Nucleus accumbens (tissue), 56 donors: Measurements from ENCODE around the gene XRN1.
A peak's percentile ranks its signal among the peaks of the same experiment; 100 is the strongest.
"Not testable (repeated sequence)": the region's sequence is repeated elsewhere in the genome, so short reads cannot be mapped to it uniquely, and the experiment has no call there.

Experiments used
- DNase-seq, 56 donors: peaks; one replicate each; lab custom pipeline; 2025; lab: John Stamatoyannopoulos, UW

XRN1 gene, protein sequence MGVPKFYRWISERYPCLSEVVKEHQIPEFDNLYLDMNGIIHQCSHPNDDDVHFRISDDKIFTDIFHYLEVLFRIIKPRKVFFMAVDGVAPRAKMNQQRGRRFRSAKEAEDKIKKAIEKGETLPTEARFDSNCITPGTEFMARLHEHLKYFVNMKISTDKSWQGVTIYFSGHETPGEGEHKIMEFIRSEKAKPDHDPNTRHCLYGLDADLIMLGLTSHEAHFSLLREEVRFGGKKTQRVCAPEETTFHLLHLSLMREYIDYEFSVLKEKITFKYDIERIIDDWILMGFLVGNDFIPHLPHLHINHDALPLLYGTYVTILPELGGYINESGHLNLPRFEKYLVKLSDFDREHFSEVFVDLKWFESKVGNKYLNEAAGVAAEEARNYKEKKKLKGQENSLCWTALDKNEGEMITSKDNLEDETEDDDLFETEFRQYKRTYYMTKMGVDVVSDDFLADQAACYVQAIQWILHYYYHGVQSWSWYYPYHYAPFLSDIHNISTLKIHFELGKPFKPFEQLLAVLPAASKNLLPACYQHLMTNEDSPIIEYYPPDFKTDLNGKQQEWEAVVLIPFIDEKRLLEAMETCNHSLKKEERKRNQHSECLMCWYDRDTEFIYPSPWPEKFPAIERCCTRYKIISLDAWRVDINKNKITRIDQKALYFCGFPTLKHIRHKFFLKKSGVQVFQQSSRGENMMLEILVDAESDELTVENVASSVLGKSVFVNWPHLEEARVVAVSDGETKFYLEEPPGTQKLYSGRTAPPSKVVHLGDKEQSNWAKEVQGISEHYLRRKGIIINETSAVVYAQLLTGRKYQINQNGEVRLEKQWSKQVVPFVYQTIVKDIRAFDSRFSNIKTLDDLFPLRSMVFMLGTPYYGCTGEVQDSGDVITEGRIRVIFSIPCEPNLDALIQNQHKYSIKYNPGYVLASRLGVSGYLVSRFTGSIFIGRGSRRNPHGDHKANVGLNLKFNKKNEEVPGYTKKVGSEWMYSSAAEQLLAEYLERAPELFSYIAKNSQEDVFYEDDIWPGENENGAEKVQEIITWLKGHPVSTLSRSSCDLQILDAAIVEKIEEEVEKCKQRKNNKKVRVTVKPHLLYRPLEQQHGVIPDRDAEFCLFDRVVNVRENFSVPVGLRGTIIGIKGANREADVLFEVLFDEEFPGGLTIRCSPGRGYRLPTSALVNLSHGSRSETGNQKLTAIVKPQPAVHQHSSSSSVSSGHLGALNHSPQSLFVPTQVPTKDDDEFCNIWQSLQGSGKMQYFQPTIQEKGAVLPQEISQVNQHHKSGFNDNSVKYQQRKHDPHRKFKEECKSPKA (N-terminal part only)

GRCh38 chr3:142447852-142448823, at the start of gene XRN1:
TSS of gene XRN1 (minus strand) at chr3:142448037. CDS start at chr3:142447944, 93 bp downstream.
- peak in 55 of 56 donors; percentile 22 to 93 (median 82) for DNase-seq

- no peak for DNase-seq
These were observed 47.3 kb upstream of the XRN1 start for GRCh38 chr3:142495103-142495502.

GRCh38 chr3:142492184-142492583, 44.3 kb upstream of the XRN1 start:
- DNase-seq = no peak

DNA sequence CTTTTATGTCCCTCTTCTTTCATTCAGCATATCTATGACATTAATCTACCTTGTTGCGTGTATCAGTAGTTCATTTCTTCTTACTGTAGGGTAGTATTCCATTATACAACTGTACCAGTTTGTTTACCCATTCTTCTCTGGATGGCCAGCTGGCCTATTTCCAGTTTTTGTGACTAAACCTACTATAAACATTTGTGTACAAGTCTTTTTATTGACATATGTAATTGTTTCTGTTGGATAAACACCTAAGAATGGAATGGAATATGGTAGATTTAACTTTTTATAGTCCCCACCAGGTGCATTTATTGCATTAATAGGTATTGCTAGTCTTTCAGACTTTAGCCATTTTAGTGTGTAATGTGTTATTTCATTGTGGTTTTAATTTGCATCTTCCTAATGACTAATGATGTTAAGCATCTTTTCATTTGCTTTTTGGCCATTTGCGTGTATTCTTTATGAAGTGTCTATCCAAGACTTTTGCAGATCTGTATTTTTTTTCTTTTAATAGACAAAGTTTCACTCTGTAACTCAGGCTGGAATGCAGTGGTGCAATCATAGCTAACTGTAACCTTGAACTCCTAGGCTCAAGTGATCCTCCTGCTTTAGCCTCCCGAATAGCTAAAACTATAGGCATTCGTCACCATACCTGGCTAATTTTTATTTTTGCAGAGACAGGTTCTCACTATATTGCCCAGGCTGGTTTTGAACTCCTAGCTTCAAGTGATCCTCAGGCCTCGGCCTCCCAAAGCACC, 41.9 kb upstream of the XRN1 start:
- DNase-seq = no peak

DNA sequence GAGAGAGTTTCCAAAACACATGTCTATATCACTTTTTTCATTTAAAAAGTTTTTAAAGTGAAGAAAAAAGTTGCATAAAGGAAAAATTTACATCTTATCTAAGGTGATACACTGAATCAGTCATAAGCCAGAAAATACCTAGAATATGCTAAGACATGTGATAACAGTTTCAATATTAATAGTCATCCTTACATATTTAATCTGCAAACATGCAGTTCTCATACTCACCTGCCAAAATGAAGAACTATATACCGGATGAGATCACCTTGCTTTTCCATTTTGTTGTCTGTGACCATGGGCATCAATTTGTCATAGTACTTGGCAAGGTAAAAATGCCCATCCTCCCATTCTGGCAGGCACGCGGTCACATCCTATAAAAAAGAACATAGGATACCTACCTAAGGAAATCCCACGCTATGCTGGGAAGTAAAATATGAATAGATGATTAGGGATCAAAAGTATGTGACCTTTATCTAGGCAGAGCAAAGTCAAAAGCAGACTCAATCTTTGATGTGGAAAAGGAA, 37.1 kb upstream of the XRN1 start:
- no peak for DNase-seq

GRCh38 chr3:142481196-142481595, 33.4 kb upstream of the XRN1 start:
- DNase-seq = no peak

- DNase-seq = no peak
These were observed 23.0 kb upstream of the XRN1 start for GRCh38 chr3:142470826-142471225.

GRCh38 chr3:142468456-142468855, 20.6 kb upstream of the XRN1 start:
- no peak for DNase-seq

DNA sequence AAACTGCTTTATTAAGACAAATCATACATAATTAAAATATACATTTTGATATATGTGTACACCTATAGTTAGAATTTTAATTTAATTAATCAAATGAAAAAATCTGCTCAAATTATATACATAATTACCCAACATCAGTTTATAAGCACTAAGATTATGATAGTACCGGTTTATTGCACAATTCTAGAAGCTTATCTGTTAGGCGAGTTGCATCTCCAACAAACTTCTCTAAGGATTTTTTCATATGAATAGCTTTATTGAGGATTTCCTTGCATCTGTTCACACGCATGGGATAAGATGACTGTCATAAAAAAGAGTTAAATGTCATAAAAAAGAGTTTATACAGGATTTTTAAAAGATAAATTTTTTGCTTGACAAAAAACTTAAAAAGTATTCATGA, 19.9 kb upstream of the XRN1 start:
- no peak for DNase-seq

GRCh38 chr3:142460689-142461088, 12.9 kb upstream of the XRN1 start:
- DNase-seq = no peak

- DNase-seq = no peak
These were observed 12.1 kb upstream of the XRN1 start for GRCh38 chr3:142459929-142460328.

GRCh38 chr3:142459096-142459495, 11.3 kb upstream of the XRN1 start:
- DNase-seq = no peak

- no peak for DNase-seq
These were observed 3.0 kb upstream of the XRN1 start for GRCh38 chr3:142450881-142451280.

DNA sequence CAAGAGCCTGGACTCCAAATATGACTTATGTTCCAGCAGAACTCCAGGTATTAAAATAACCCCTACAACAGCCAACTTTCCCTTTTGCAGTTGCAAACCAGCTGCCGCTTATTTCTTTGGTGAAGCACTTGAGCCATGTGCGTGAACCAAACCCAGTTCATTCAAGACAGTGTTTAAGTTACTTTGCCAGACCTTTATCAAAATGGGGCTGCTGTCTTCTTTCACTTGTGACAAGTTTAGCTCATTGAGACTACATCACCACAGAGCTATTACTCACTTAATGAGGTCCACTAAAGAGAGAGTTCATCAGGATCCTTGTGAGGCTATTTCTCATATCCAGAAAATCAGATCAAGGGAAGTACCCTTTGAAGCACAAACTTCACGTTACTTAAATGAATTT, 2.4 kb upstream of the XRN1 start:
- no peak for DNase-seq

- peak in 42 of 56 donors; percentile 17 to 77 (median 49) for DNase-seq
These were observed 461 bp downstream of the XRN1 start for GRCh38 chr3:142447301-142447851.

GRCh38 chr3:142445816-142446254, 2.0 kb downstream of the XRN1 start:
- no peak for DNase-seq

DNA sequence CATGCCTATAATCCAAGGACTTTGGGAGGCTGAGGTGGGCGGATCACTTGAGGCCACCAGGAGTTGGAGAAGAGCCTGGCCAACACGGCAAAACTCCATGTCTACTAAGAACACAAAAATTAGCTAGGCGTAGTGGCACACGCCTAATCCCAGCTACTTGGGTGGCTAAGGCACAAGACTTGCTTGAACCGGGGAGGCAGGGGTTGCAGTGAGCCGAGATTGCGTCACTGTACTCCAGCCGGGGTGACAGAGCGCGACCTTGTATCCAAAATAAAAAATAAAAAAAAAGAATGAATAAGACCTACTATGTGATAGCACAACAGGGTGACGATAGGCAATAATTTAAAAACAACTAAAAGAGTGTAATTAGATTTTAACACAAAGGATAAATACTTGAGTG, 3.5 kb downstream of the XRN1 start:
- no peak for DNase-seq

- DNase-seq = not testable (repeated sequence)
These were observed 4.8 kb downstream of the XRN1 start for GRCh38 chr3:142443060-142443459.
